ENCODE results near the gene NSUN7. TPM values are rescaled to one million over a fixed set of nuclear protein-coding genes. Genes with fewer than 3 reads are reported as not detected.

Gene NSUN7
- total and polyA plus RNA-seq, 9 of the 15 experiments (the other 6 are each of a cell fraction or from before 2014, with no cell fraction given), result not detected

DNA sequence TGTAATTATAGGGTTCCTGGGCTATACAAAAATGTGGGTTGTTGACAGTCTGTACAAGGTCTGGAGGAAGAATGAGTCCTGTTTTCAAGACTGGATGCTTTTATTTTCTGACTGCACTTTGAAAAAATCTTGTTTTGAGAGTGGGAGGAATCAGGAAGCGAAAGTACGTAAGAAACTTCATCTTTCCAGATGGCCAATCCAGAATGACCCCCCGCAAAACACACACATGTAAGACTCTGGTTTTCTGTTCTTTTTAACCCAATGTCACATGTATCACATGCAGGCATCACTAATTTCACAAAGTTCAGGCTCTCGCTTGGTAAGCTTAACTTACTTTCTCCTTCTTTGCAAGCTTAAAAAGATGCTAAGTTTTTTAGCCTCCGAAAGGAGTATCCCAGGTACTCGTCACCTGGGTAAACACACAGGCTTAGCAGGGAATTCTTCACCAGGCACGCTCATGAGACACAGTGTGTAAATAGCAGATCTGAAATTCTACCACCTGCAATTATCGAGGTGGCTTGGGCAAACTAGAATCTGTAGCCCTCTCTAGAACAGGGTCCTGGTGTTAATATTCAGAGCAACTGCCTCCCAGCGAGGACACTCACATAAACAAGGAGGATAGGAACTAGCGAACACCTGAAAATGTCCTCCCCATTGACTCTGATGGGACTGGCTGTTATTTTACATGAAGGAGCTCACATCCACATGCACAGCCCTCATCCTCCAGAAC is 90.7 kb downstream of the NSUN7 start:
- intact Hi-C loops (cut with micrococcal nuclease), result loop anchor here (5.0 to 10.0 kb wide), 2 partner anchors 103 to 516 kb away; no protein-coding TSS in a partner anchor
- 3% methylated on average over 10 of the region's 10 CpGs for whole genome bisulfite sequencing (ENCODE audit: insufficient coverage, low coverage, missing lambda C conversion rate)
- TF ChIP-seq ZKSCAN8 (CRISPR knock-in tag; IDR thresholded peaks at IDR 0.05), result no peak
- no peak for TF ChIP-seq FOXA1 (IDR thresholded peaks at IDR 0.05; ENCODE audit: borderline replicate concordance)
- TF ChIP-seq MED1 (CRISPR knock-in tag; IDR thresholded peaks at IDR 0.05; ENCODE audit: borderline replicate concordance), result no peak
- TF ChIP-seq SNIP1 (IDR thresholded peaks at IDR 0.05; ENCODE audit: low read depth), result no peak
- TF ChIP-seq, protein P1, sequence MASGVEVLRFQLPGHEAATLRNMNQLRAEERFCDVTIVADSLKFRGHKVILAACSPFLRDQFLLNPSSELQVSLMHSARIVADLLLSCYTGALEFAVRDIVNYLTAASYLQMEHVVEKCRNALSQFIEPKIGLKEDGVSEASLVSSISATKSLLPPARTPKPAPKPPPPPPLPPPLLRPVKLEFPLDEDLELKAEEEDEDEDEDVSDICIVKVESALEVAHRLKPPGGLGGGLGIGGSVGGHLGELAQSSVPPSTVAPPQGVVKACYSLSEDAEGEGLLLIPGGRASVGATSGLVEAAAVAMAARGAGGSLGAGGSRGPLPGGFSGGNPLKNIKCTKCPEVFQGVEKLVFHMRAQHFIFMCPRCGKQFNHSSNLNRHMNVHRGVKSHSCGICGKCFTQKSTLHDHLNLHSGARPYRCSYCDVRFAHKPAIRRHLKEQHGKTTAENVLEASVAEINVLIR (CRISPR knock-in tag; IDR thresholded peaks at IDR 0.05), result no peak
- TF ChIP-seq, protein P2, sequence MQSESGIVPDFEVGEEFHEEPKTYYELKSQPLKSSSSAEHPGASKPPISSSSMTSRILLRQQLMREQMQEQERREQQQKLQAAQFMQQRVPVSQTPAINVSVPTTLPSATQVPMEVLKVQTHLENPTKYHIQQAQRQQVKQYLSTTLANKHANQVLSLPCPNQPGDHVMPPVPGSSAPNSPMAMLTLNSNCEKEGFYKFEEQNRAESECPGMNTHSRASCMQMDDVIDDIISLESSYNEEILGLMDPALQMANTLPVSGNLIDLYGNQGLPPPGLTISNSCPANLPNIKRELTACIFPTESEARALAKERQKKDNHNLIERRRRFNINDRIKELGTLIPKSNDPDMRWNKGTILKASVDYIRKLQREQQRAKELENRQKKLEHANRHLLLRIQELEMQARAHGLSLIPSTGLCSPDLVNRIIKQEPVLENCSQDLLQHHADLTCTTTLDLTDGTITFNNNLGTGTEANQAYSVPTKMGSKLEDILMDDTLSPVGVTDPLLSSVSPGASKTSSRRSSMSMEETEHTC (IDR thresholded peaks at IDR 0.05), result no peak
- no peak for TF ChIP-seq HMG20A (CRISPR knock-in tag; conservative IDR thresholded peaks at IDR 0.05)
- TF ChIP-seq ATF7 (IDR thresholded peaks at IDR 0.05), result no peak
- TF ChIP-seq ZNF766 (CRISPR knock-in tag; conservative IDR thresholded peaks at IDR 0.05), result no peak

More for the DNA sequence above, 90.7 kb downstream of the NSUN7 start:
- Histone ChIP-seq H3K27me3 (ENCODE audit: control insufficient read depth in 2 of 2, insufficient read depth in 2 of 2, low read length in 2 of 2) (peaks cover 8 to 30% of the 10 kb centered on the region in 2 experiments; a peak in 4 of 5 replicates), H2AFZ (ENCODE audit: low read depth, low read length) (no peak overlapping the region), H4K20me1 (replicated peaks; ENCODE audit: control insufficient read depth, insufficient read depth, low read length) (no peaks in the 10 kb centered on the region), H3K4me2 (ENCODE audit: insufficient read depth, low read length) (no peak overlapping the region), H3K27ac (ENCODE audit: extremely low read depth, low read depth, low read length) (no peak overlapping the region), H3K79me2 (ENCODE audit: control insufficient read depth, insufficient read depth, low read length) (no peaks in the 10 kb centered on the region), H3K9me3 (replicated peaks; ENCODE audit: control insufficient read depth, insufficient read depth, low read depth, low read length) (no peaks in the 10 kb centered on the region), H3K4me3 (no peak overlapping the region), H3K36me3 (ENCODE audit: control insufficient read depth, insufficient read depth, low read length) (no peaks in the 10 kb centered on the region), H3K9ac (ENCODE audit: insufficient read depth in 1 of 2, low read depth in 2 of 2, low read length in 2 of 2) (no peak overlapping the region), H3K4me1 (replicated peaks in 1 of 2; ENCODE audit: control insufficient read depth in 2 of 2, insufficient read depth in 2 of 2, low read length in 2 of 2) (no peaks in the 10 kb centered on the region; a peak in 1 of 5 replicates), H3K9me1 (ENCODE audit: control insufficient read depth, insufficient read depth, low read length) (no peaks in the 10 kb centered on the region)
- DNase-seq (ENCODE audit: extremely low read depth in 1 of 4, low spot score in 3 of 4), result no peak
- ChIA-PET POLR2A (interaction anchor here (0.9 kb wide), 1 partner anchor 13 kb away, joined by 6 read pairs; no protein-coding TSS in a partner anchor), CTCF (ENCODE audit: low intra/inter-chr PET ratio) (no interaction called here)
- FAIRE-seq, result no peak
- in situ Hi-C loops (cut with MboI), result loop anchor here (5.0 kb wide), 1 partner anchor 103 kb away; no protein-coding TSS in a partner anchor
- no peak for ATAC-seq
- BruUV-seq (replicated peaks), result no TSS peak

All from K562 (cell line).